GM15510 (cell line): ENCODE measurements around the gene ICAM2.

Experiments used
- POLR2A ChIP-seq: IDR thresholded peaks from 3 replicates; pipeline ENCODE4 v1.6.1; 2011; ENCODE audit warnings: borderline replicate concordance; ENCODE audit not compliant: insufficient read length; ENCODE audit errors: extremely low read depth

The ICAM2 gene

DNA sequence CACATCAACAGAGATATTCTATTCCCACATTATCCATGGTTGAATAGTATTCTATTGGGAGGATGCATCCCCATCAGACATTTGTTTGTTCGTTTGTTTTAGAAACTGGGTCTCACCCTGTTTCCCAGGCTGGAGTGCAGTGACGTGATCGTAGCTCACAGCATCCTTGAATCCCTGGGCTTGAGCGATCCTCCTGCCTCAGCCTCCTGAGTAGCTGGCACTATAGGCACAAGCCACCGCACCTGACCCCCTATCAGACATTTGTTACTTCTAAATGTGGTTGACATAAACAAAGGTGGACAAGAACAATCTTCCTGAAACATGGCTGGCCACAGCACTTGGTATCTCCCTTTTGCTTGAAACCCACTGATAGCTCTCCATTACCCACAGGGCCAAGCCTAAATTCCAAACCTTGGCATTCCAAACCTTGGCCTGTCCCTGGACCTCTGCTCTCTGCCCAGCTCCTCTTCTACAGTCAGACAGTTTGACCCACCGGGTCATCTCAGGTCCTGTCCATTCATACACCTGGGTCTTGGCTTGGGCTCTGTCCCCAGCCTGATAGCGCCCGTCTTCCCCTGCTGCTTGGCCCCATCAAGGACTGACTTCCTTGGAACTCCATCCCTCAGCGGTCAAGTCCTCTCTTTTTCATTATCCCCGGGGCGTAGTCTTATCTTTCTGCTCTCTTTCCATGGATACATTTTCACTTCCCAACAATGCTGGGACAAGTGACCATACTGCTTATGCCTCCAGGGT lies 23.8 kb downstream of the ICAM2 start:
- TF ChIP-seq POLR2A, result no peak

- no peak for TF ChIP-seq POLR2A
Measured at GRCh38 chr17:63995626-63996025, 24.8 kb downstream of the ICAM2 start.

DNA sequence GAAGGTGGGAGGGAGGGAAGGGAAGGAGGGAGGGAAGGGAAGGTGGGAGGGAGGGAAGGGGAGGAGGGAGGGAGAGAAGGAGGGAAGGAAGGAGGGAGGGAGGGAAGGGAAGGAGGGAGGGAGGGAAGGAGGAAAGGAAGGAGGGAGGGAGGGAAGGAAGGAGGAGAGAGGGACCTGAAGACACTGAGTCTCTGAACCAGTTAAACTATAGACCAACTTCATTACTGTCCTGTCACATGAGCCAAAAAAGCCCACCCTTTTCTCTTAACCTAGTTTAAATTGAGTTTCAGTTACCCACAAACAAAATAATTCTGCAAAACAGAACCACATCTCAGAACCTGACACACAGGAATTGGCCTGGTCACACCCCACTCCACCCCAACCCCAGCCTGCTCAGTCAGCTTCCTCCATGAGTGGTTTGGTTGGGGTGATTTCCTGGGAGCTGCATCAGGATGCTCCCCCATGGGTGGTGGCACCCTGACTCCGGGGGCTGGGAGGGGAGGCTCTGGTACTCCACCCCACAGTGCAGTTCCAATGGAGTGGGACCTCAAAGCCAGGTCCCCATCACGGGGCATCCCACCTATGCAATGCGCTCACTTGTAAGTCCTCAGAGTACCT lies 27.0 kb downstream of the ICAM2 start:
- TF ChIP-seq POLR2A, result no peak

DNA sequence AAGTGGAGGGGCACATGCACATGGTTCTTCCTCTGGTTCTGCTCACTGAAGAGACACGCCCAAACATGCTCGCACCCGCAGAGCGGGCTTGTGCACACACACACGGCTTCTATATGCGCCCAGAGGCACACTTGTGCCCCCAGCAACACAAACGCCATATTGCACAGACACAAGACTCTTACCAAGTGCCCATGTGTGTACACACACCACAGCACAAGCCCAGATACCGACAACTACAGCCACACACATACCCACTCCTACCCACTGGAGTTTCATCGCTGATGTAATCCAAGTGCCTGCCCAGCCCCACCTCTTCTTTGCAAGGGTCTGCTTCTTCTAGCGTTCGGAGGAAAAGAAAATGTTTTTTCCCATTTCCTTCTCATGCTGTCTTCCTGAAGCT lies 28.8 kb downstream of the ICAM2 start:
- TF ChIP-seq POLR2A, result no peak

DNA sequence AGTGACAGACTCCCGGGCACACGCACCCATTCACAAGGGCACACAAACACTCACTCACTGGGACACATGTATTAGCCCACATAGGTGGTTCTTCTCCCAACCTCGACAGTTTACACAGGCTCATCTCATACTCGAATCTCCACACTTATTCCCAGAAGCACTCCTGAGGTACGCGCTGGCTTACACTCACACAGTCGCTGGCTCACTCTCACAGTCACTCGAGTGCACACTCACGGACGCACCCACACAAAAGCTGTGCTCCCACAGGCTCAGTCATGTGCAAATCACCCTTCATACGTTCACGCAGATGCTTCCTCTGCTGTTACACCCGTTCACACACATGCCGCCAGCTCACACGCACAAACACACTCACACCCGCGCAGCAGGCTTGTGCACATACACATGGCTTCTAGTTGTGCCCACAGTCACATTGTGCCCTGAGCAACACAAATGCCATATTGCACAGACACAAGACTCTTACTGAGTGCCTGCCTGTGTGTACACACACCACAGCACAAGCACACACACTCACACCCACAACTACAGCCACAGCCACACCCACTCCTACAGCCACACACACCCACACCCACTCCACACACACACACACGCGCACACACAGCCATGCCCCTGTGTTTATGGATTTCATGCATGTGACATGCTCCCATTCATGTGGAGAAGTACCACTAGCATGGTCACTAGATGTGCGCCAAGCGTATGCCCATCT lies 30.6 kb downstream of the ICAM2 start:
- no peak for TF ChIP-seq POLR2A

- no peak for TF ChIP-seq POLR2A
Measured at GRCh38 chr17:63988741-63989621, 31.5 kb downstream of the ICAM2 start.

DNA sequence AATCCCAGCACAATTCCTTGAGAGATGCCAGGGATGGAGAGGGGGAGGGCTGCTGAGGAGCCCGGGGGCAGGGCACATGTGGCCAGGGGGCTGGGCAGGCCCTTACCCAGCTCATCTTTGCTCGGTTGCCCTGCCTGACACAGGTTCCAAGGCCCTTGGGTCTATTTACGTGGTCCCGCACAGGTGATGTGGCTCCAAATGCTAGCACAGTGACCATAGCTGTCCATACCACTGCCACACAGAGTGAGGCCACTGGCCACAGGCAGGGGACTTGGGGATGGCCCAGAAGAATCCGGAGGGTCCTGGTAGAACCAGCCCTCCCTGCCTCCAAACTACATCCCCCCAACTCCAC lies 32.3 kb downstream of the ICAM2 start:
- no peak for TF ChIP-seq POLR2A

DNA sequence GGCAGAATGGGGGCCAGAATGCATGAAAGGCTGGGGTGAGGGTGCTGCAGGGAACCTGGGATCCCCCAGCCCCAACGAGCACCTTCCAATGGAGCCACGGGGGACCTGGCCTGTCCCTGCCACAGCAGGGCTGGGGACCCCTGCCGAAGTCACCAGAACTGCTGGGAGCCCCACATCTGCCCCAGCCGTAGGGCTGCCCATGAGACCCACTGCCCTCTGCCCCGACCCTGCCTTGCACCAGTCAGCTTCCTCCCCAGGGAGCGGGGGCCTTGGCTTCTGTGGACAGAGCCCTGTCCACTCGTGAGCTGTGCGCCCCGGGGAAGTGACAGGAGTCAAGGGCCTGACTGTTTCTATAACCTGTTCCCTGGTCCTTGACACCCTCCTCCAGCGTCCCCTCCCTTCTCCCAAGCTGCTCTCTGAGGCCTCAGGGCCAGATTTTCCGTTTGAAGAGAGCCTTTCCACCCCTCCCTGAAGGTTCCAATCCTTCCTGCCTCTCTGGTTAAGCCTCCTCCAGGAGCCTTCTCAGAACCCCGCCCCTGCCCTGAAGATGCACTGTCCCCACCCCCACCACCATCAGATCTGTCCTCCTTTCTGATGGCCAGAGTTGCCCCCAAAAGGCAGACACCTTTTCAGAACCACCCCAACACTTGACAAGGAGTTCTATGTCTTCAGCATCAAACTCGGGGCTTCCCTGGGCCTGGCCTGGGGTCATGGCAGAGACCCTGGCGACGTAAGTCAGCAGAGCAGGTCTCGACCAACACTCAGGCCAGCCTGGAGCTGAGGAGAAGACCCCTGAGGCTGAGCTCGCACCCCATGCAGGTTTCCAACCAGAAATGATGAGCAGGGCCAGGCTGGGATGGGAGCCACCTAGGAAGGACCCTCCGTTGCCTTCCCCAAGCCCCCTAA lies 33.0 kb downstream of the ICAM2 start:
- no peak for TF ChIP-seq POLR2A

DNA sequence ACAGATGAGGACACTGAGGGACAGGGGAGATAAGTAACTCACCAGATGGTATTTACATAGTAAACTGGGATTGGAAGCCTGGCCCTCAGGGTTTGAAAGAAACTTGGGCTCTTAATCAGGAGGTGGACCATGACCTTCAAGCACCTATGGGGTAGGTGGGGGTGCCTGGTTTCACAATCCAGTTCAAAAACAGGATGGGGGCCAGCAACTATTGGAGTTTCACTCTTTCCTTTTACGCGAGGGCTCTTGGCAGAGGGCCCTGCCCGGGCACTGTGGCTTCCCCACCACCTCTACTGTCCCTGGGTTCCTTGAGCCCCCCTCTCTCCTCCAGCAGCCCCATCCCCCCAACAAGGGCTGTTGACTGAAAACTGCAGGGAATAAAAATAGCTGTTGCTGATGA lies 33.6 kb downstream of the ICAM2 start:
- TF ChIP-seq POLR2A, result no peak

DNA sequence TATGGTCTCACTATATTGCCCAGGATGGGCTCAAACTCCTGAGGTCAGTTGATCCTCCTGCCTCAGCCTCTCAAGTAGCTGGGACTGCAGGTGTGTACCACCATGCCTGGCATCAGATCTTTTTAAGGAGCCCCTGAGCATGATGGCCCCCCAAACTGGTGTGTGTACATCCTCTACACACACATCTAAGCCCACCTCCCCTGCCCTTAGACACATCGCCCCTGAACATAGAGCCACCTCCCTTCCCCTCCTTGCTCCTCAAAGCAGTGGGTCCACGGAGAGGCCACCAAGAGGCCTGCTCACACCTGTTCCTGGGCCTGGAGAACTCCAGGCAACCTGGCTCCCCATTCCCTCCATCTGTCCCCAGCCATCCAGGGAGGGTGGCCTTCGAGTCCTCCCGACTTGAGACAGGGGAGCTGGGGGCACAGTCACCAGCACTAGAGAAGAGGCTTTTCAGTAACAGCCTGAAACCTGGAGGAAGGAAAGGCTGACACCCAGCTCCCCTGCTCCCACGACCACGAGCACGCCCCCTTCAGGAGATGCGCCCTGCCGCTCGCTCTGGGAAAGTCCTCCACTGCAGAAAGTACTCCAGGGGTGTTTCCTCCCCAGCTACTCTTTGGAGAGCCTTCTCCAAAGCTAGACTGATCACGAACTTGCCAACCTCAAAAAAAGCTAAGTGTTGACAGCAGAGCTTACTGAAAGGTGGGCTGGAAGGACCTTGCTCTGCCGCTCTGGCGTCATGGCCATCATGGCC lies 34.9 kb downstream of the ICAM2 start:
- TF ChIP-seq POLR2A, result no peak

DNA sequence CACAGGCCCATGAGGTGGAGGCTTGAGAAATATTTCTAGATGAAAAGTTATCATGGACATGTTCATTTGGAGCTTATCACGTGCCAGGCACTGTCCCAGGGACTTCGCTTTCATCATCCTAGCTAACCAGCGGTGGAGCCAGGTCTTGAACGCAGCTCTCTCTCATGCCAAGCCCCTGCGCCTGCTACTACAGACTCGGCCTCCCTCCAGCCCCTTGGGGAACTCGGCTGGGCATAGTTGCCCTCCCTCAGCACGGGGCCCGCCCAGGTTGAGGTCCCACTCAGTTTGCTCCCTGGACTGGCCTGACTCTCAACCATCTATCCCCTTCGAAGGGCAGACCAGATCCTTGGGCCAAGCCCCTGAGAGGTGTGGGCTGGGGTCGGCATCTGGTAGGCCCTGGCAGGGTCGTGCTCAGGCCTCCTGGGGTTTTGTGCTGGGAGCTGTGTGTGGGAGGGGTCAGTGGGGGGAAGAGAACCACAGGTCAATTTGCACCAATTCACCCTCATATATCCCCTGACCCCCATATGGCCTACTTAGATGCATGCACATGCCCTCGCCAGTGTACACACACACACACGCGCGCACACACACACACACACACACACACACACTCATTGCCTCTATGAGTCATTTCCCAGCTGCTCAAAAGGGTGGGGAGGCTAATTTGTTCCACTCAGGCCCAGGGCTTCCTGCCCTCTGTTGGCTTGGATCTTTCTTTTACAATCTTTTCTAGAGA lies 35.6 kb downstream of the ICAM2 start:
- TF ChIP-seq POLR2A, result no peak

GRCh38 chr17:63984236-63984635 lies 36.2 kb downstream of the ICAM2 start:
- TF ChIP-seq POLR2A, result no peak

GRCh38 chr17:63983320-63983719 lies 37.1 kb downstream of the ICAM2 start:
- no peak for TF ChIP-seq POLR2A
